HepG2 (cell line): ENCODE measurements around the gene CABLES2. TPM values are rescaled to one million over a fixed set of nuclear protein-coding genes. Genes with fewer than 3 reads are reported as not detected.

Experiments
- AHR ChIP-seq: IDR thresholded peaks from 2 replicates; pipeline ENCODE4 v1.6.1; 2018; ENCODE audit warnings: missing genetic modification reagents, missing compliant biosample characterization
- CERS6 ChIP-seq: sonication (generic); formaldehyde crosslinking; IDR thresholded peaks from 2 replicates; pipeline ENCODE4 v1.5.0; 2020; ENCODE audit warnings: missing genetic modification reagents
- E2F2 ChIP-seq: sonication (generic); formaldehyde crosslinking; IDR thresholded peaks from 2 replicates; pipeline ENCODE4 v1.4.0; 2020; ENCODE audit warnings: missing genetic modification reagents, borderline replicate concordance
- FLYWCH1 ChIP-seq: sonication (generic); formaldehyde crosslinking; IDR thresholded peaks from 2 replicates; pipeline ENCODE4 v1.8.1; 2023; ENCODE audit warnings: mild to moderate bottlenecking, missing genetic modification reagents
- KLF15 ChIP-seq: sonication (generic); formaldehyde crosslinking; IDR thresholded peaks from 2 replicates; pipeline ENCODE4 v1.8.1; 2023; ENCODE audit warnings: borderline replicate concordance, mild to moderate bottlenecking, inconsistent platforms, missing genetic modification reagents, mixed read lengths
- MXD1 ChIP-seq: sonication (generic); formaldehyde crosslinking; IDR thresholded peaks from 2 replicates; pipeline ENCODE4 v1.4.0; 2020; ENCODE audit warnings: mild to moderate bottlenecking, missing genetic modification reagents
- MYC ChIP-seq: sonication (generic); formaldehyde crosslinking; IDR thresholded peaks from 2 replicates; pipeline ENCODE4 v1.9.0; 2021; ENCODE audit warnings: missing genetic modification reagents, borderline replicate concordance
- MYNN ChIP-seq: sonication (generic); formaldehyde crosslinking; IDR thresholded peaks from 2 replicates; pipeline ENCODE4 v1.4.0; 2020; ENCODE audit warnings: mild to moderate bottlenecking, low read depth, missing genetic modification reagents
- PCBP1 ChIP-seq: fragments of 200-400 bp; formaldehyde crosslinking; IDR thresholded peaks from 2 replicates; pipeline ENCODE4 v1.6.1; 2017; ENCODE audit warnings: mild to moderate bottlenecking, low read depth, low read length, borderline replicate concordance
- TFDP1 ChIP-seq: IDR thresholded peaks from 2 replicates; pipeline ENCODE4 v1.6.1; 2016; ENCODE audit warnings: missing compliant biosample characterization, missing genetic modification reagents, borderline replicate concordance
- TRAFD1 ChIP-seq: sonication (generic); formaldehyde crosslinking; IDR thresholded peaks from 2 replicates; pipeline ENCODE4 v1.5.1; 2020; ENCODE audit warnings: missing genetic modification reagents, mild to moderate bottlenecking, borderline replicate concordance
- YEATS2 ChIP-seq: sonication (generic); formaldehyde crosslinking; IDR thresholded peaks from 2 replicates; pipeline ENCODE4 v1.4.0; 2020; ENCODE audit warnings: missing genetic modification reagents, borderline replicate concordance
- YY1 ChIP-seq: IDR thresholded peaks from 2 replicates; pipeline ENCODE4 v1.6.1; 2011; ENCODE audit warnings: low read length, low read depth, moderate library complexity, mild to moderate bottlenecking; ENCODE audit not compliant: insufficient read depth, insufficient replicate concordance
- ZBTB2 ChIP-seq: sonication (generic); formaldehyde crosslinking; IDR thresholded peaks from 2 replicates; pipeline ENCODE4 v1.8.0; 2022; ENCODE audit warnings: low read depth, missing genetic modification reagents
- ZNF33B ChIP-seq: sonication (generic); formaldehyde crosslinking; IDR thresholded peaks from 2 replicates; pipeline ENCODE4 v1.5.1; 2020; ENCODE audit warnings: mild to moderate bottlenecking, missing genetic modification reagents
- ZSCAN31 ChIP-seq: sonication (generic); formaldehyde crosslinking; IDR thresholded peaks from 2 replicates; pipeline ENCODE4 v1.5.0; 2020; ENCODE audit warnings: low read depth, mild to moderate bottlenecking, missing genetic modification reagents
- polyA plus RNA-seq, 8 experiments: library from polyadenylated mRNA; depleted of rRNA in 3 of 8; stranded (reverse) in 7 of 8; unstranded in 1 of 8; fragments of >200 nt; fragmentation: Illumina TruSeq in 4 of 8; extraction: Trizol in 4 of 8; gene quantifications; 2 replicates each; pipeline versions ENCODE4 v1.2.1 to v1.2.3, GENCODE V29; 2011 to 2016; ENCODE audit warnings: low read depth in 4 of 8, missing spikeins in 1 of 8, mixed read lengths in 1 of 8; ENCODE audit not compliant: insufficient read depth in 1 of 8
- total RNA-seq, 5 experiments: library from RNA; depleted of rRNA; stranded (reverse); fragments of >200 nt; fragmentation: Illumina TruSeq; extraction: Trizol; gene quantifications; 2 replicates each; pipeline ENCODE4 v1.2.3, GENCODE V29; 2016; ENCODE audit warnings: low read depth in 1 of 5
- TF ChIP-seq, protein P1 (sequence below): IDR thresholded peaks from 2 replicates; pipeline ENCODE4 v1.6.1; 2016; ENCODE audit warnings: low read depth

CABLES2 gene
- total and polyA plus RNA-seq, 2 of the 13 experiments (the other 11 are each of a cell fraction or from before 2014, with no cell fraction given): 5.2 to 9.7 TPM

- TF ChIP-seq ZBTB2 (CRISPR knock-in tag) (no peak), TFDP1 (peak; percentile 75; the same call in 1 of the 2 replicates), AHR (CRISPR knock-in tag) (no peak), YY1 (peak; percentile 69), CERS6 (CRISPR knock-in tag) (0 out of 2 replicates have a peak, but pooled peaks have one; percentile 25), MXD1 (CRISPR knock-in tag) (peak; percentile 67; the same call in 1 of the 2 replicates), KLF15 (peak; percentile 11; the same call in 1 of the 2 replicates), YEATS2 (CRISPR knock-in tag) (no peak), MYNN (CRISPR knock-in tag) (no peak), TRAFD1 (CRISPR knock-in tag) (no peak), ZSCAN31 (no peak), E2F2 (0 out of 2 replicates have a peak, but pooled peaks have one; percentile 43), FLYWCH1 (CRISPR knock-in tag) (no peak), MYC (CRISPR knock-in tag) (peak; percentile 85), PCBP1 (0 out of 2 replicates have a peak, but pooled peaks have one; percentile 18), ZNF33B (CRISPR knock-in tag) (peak; percentile 86; the same call in 1 of the 2 replicates)
- TF ChIP-seq, protein P1, sequence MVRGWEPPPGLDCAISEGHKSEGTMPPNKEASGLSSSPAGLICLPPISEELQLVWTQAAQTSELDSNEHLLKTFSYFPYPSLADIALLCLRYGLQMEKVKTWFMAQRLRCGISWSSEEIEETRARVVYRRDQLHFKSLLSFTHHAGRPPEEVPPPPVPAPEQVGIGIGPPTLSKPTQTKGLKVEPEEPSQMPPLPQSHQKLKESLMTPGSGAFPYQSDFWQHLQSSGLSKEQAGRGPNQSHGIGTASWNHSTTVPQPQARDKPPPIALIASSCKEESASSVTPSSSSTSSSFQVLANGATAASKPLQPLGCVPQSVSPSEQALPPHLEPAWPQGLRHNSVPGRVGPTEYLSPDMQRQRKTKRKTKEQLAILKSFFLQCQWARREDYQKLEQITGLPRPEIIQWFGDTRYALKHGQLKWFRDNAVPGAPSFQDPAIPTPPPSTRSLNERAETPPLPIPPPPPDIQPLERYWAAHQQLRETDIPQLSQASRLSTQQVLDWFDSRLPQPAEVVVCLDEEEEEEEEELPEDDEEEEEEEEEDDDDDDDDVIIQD (CRISPR knock-in tag): no peak
Measured at GRCh38 chr20:62370807-62371587, 36.1 kb downstream of the CABLES2 start (continued).
